HCT116 (cell line): ENCODE measurements around the gene COX6A2. TPM values are rescaled to one million over a fixed set of nuclear protein-coding genes. Genes with fewer than 3 reads are reported as not detected.

Experiments used
- ATAC-seq: fragments of 200-7000 bp; cut with Tn5 transposase; 2 replicates; pipeline ENCODE4 v1.9.1; 2020; ENCODE audit warnings: mild to moderate bottlenecking, moderate library complexity
- BruUV-seq: library from RNA; stranded (reverse); fragments of 400-500 nt; replicated peaks from 2 replicates; lab custom pipeline; 2021; lab: Mats Ljungman, UMichigan
- CTCF ChIA-PET: fragments of 300-600 bp; sonication (Branson Sonifier 250); formaldehyde crosslinking; loops from one replicate; lab custom pipeline; 2021; ENCODE audit warnings: antibody characterized with exemption; lab: Charles Lee
- POLR2A ChIA-PET: fragments of 300-600, 350-600 bp; sonication (Branson Sonifier 250); formaldehyde crosslinking; loops from one replicate; lab custom pipeline; 2021; ENCODE audit warnings: antibody characterized with exemption; lab: Charles Lee
- RAD21 ChIA-PET, 2 experiments: fragments of 300-600 bp; sonication (Branson Sonifier 250); formaldehyde crosslinking; loops; one replicate each; lab custom pipeline; 2023; ENCODE audit warnings: low total read pairs in 2 of 2; ENCODE audit not compliant: uncharacterized antibody in 2 of 2, unreplicated experiment in 2 of 2, low non-redundant PET in 1 of 2; lab: Charles Lee
- DNase-seq: peaks from one replicate; pipeline ENCODE4 v3.0.0-alpha.2; 2010; ENCODE audit warnings: low read depth, low spot score
- H2AFZ ChIP-seq: fragments of 200-600 bp; shearing (Covaris generic), sonication (generic); 2 replicates; pipeline ENCODE4 v1.6.1; 2017; ENCODE audit warnings: low read depth, mixed run types, mixed read lengths, antibody characterized with exemption, low read length; ENCODE audit not compliant: poor library complexity, severe bottlenecking
- H3K27ac ChIP-seq: 2 replicates; pipeline ENCODE4 v1.5.1; 2012; ENCODE audit warnings: low read depth, low read length
- H3K27me3 ChIP-seq: fragments of 200-600 bp; sonication (generic); 2 replicates; pipeline ENCODE4 v1.6.1; 2016; ENCODE audit warnings: mixed run types, low read length, mixed read lengths; ENCODE audit not compliant: insufficient read depth
- H3K36me3 ChIP-seq, 2 experiments: fragments of 200-500 bp in 1 of 2; fragments of 200-600 bp in 1 of 2; sonication (Bioruptor generic) in 1 of 2; sonication (generic) in 1 of 2; 2 replicates each; pipeline versions ENCODE4 v1.5.1 to v1.6.1; 2014 to 2016; ENCODE audit warnings: low read length in 2 of 2, inconsistent platforms in 1 of 2, mixed read lengths in 1 of 2, mixed run types in 1 of 2; ENCODE audit not compliant: insufficient read depth in 2 of 2, control insufficient read depth in 1 of 2
- H3K4me1 ChIP-seq, 2 experiments: fragments of 200-600 bp in 1 of 2; sonication (generic) in 1 of 2; 2 replicates each; pipeline versions ENCODE4 v1.5.1 to v1.6.1; 2012 to 2017; ENCODE audit warnings: low read length in 2 of 2, inconsistent platforms in 1 of 2, mild to moderate bottlenecking in 1 of 2, mixed read lengths in 1 of 2, mixed run types in 1 of 2, moderate library complexity in 1 of 2; ENCODE audit not compliant: insufficient read depth in 2 of 2, control insufficient read depth in 1 of 2
- H3K4me2 ChIP-seq: fragments of 200-600 bp; sonication (generic); 2 replicates; pipeline ENCODE4 v1.6.1; 2017; ENCODE audit warnings: mixed run types, low read length, mixed read lengths
- H3K4me3 ChIP-seq, 2 experiments: fragments of 200-600 bp in 1 of 2; sonication (generic) in 1 of 2; replicated peaks in 1 of 2; 2 replicates each; pipeline ENCODE4 v1.5.1; 2011 to 2016; ENCODE audit warnings: low read length in 2 of 2, control low read depth in 1 of 2, low read depth in 1 of 2, mild to moderate bottlenecking in 1 of 2, mixed read lengths in 1 of 2, mixed run types in 1 of 2
- H3K79me2 ChIP-seq: fragments of 200-600 bp; sonication (generic); 2 replicates; pipeline ENCODE4 v1.6.1; 2017; ENCODE audit warnings: mild to moderate bottlenecking, mixed run types, low read length, moderate library complexity, mixed read lengths; ENCODE audit not compliant: insufficient read depth
- H3K9ac ChIP-seq: fragments of 200-600 bp; sonication (generic); 2 replicates; pipeline ENCODE4 v1.6.1; 2016; ENCODE audit warnings: low read length, mixed read lengths
- H3K9me2 ChIP-seq: fragments of 200-600 bp; sonication (generic), shearing (Covaris generic); 2 replicates; pipeline ENCODE4 v1.6.1; 2017; ENCODE audit warnings: mixed run types, mild to moderate bottlenecking, moderate library complexity; ENCODE audit not compliant: insufficient read depth
- H3K9me3 ChIP-seq, 2 experiments: fragments of 200-500 bp in 1 of 2; fragments of 200-600 bp in 1 of 2; sonication (Bioruptor generic) in 1 of 2; sonication (generic) in 1 of 2; 2 replicates each; pipeline ENCODE4 v1.6.1; 2014 to 2017; ENCODE audit warnings: low read length in 2 of 2, mixed read lengths in 2 of 2, inconsistent platforms in 1 of 2, low read depth in 1 of 2, mild to moderate bottlenecking in 1 of 2, mixed run types in 1 of 2, moderate library complexity in 1 of 2; ENCODE audit not compliant: control insufficient read depth in 1 of 2, insufficient read depth in 1 of 2
- H4K20me1 ChIP-seq: fragments of 200-600 bp; sonication (generic), shearing (Covaris generic); 2 replicates; pipeline ENCODE4 v1.6.1; 2017; ENCODE audit warnings: mixed run types, mild to moderate bottlenecking, moderate library complexity; ENCODE audit not compliant: insufficient read depth
- CBX3 ChIP-seq: IDR thresholded peaks from 2 replicates; pipeline ENCODE4 v1.6.1; 2012; ENCODE audit warnings: low read depth
- EGR1 ChIP-seq: IDR thresholded peaks from 2 replicates; pipeline ENCODE4 v1.6.1; 2012; ENCODE audit warnings: low read depth
- EZH2 ChIP-seq: fragments of 200-600 bp; sonication (generic); IDR thresholded peaks from 2 replicates; pipeline ENCODE4 v1.6.1; 2017; ENCODE audit warnings: antibody characterized with exemption, mixed run types
- FOSL1 ChIP-seq: IDR thresholded peaks from 2 replicates; pipeline ENCODE4 v1.6.1; 2012; ENCODE audit warnings: low read depth
- POLR2A ChIP-seq: IDR thresholded peaks from 2 replicates; pipeline ENCODE4 v1.7.0; 2011; ENCODE audit warnings: borderline replicate concordance; ENCODE audit not compliant: insufficient read depth, insufficient read length; ENCODE audit errors: extremely low read depth
- POLR2AphosphoS5 ChIP-seq: IDR thresholded peaks from 2 replicates; pipeline ENCODE4 v1.6.1; 2011; ENCODE audit warnings: mild to moderate bottlenecking, low read depth, low read length, moderate library complexity
- RAD21 ChIP-seq: IDR thresholded peaks from 2 replicates; pipeline ENCODE4 v1.6.1; 2012; ENCODE audit warnings: low read depth, mild to moderate bottlenecking
- REST ChIP-seq: IDR thresholded peaks from 2 replicates; pipeline ENCODE4 v1.6.1; 2012; ENCODE audit warnings: low read depth
- SIN3A ChIP-seq: IDR thresholded peaks from 2 replicates; pipeline ENCODE4 v1.6.1; 2012; ENCODE audit warnings: low read depth
- SP1 ChIP-seq: IDR thresholded peaks from 2 replicates; pipeline ENCODE4 v1.6.1; 2012; ENCODE audit warnings: low read depth
- TCF7L2 ChIP-seq: IDR thresholded peaks from 2 replicates; pipeline ENCODE4 v1.7.0; 2011; ENCODE audit warnings: borderline replicate concordance, inconsistent platforms; ENCODE audit not compliant: insufficient read depth, insufficient read length; ENCODE audit errors: extremely low read depth
- ZFX ChIP-seq: fragments of 450-650 bp; IDR thresholded peaks from 2 replicates; pipeline ENCODE4 v1.6.1; 2017
- ZNF274 ChIP-seq: fragments of 200-500 bp; sonication (Bioruptor generic); IDR thresholded peaks from 2 replicates; pipeline ENCODE4 v1.6.1; 2014; ENCODE audit warnings: mild to moderate bottlenecking, low read depth, low read length, inconsistent platforms
- intact Hi-C: fragments of 100-400 bp; cut with micrococcal nuclease; formaldehyde crosslinking; loops from 2 replicates; pipeline ENCODE4 v1.10.0; 2022
- total RNA-seq: library from RNA; stranded (reverse); gene quantifications from one replicate; pipeline ENCODE4 v1.2.1, GENCODE V29; 2021; ENCODE audit not compliant: unreplicated experiment
- TF ChIP-seq, protein P1 (sequence below): IDR thresholded peaks from 2 replicates; pipeline ENCODE4 v1.6.1; 2012
- TF ChIP-seq, protein P2 (sequence below): IDR thresholded peaks from 2 replicates; pipeline ENCODE4 v1.6.1; 2011; ENCODE audit warnings: mild to moderate bottlenecking, low read length, moderate library complexity; ENCODE audit not compliant: insufficient replicate concordance; ENCODE audit errors: extremely low read depth

The COX6A2 gene
- total RNA-seq, 1 experiment from 2014 or later: not detected

- Histone ChIP-seq H3K4me3 (no peak overlapping the region), H3K4me2 (no peak overlapping the region), H3K9me3 (no peaks in the 10 kb centered on the region), H4K20me1 (no peaks in the 10 kb centered on the region), H2AFZ (no peak overlapping the region), H3K27ac (no peak overlapping the region), H3K9ac (no peak overlapping the region), H3K79me2 (no peaks in the 10 kb centered on the region), H3K27me3 (peaks cover 3% of the 10 kb centered on the region; the same call in 1 of the 2 replicates), H3K4me1 (peaks cover 4 to 12% of the 10 kb centered on the region in 2 experiments), H3K9me2 (no peaks in the 10 kb centered on the region), H3K36me3 (no peaks in the 10 kb centered on the region)
- TF ChIP-seq ZNF274 (no peak), REST (no peak), EGR1 (no peak), EZH2 (no peak), ZFX (no peak), SP1 (no peak), POLR2AphosphoS5 (no peak), SIN3A (no peak), POLR2A (no peak), CBX3 (no peak), FOSL1 (no peak), RAD21 (no peak), TCF7L2 (no peak)
- TF ChIP-seq, protein P1, sequence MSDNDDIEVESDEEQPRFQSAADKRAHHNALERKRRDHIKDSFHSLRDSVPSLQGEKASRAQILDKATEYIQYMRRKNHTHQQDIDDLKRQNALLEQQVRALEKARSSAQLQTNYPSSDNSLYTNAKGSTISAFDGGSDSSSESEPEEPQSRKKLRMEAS: no peak
- TF ChIP-seq, protein P2, sequence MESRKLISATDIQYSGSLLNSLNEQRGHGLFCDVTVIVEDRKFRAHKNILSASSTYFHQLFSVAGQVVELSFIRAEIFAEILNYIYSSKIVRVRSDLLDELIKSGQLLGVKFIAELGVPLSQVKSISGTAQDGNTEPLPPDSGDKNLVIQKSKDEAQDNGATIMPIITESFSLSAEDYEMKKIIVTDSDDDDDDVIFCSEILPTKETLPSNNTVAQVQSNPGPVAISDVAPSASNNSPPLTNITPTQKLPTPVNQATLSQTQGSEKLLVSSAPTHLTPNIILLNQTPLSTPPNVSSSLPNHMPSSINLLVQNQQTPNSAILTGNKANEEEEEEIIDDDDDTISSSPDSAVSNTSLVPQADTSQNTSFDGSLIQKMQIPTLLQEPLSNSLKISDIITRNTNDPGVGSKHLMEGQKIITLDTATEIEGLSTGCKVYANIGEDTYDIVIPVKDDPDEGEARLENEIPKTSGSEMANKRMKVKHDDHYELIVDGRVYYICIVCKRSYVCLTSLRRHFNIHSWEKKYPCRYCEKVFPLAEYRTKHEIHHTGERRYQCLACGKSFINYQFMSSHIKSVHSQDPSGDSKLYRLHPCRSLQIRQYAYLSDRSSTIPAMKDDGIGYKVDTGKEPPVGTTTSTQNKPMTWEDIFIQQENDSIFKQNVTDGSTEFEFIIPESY: no peak
- ATAC-seq: no peak
- CTCF ChIA-PET: no interaction called here
- DNase-seq: no peak
- POLR2A ChIA-PET: no interaction called here
- RAD21 ChIA-PET: no interaction called here
- no TSS peak for BruUV-seq
- intact Hi-C loops: loop anchor here (5.0 kb wide), 1 partner anchor 168 kb away; the partner anchor contains the start of gene TRIM72
These were observed 48.0 kb downstream of the COX6A2 start for GRCh38 chr16:31380201-31380600.
